OCI-LY3 (cell line): ENCODE measurements around the gene SLC13A2.

Source experiments
- EZH2phosphoT487 ChIP-seq: fragments of 200-600 bp; shearing (Covaris generic); IDR thresholded peaks from 2 replicates; pipeline ENCODE4 v1.6.1; 2018; ENCODE audit warnings: antibody characterized with exemption, mixed run types, low read depth
- TF ChIP-seq, protein P1 (sequence below): fragments of 200-600, 300-600 bp; sonication (generic); IDR thresholded peaks from 2 replicates; pipeline ENCODE4 v1.5.1; 2014; ENCODE audit warnings: antibody characterized with exemption, low read length, low read depth

- TF ChIP-seq, protein P1, sequence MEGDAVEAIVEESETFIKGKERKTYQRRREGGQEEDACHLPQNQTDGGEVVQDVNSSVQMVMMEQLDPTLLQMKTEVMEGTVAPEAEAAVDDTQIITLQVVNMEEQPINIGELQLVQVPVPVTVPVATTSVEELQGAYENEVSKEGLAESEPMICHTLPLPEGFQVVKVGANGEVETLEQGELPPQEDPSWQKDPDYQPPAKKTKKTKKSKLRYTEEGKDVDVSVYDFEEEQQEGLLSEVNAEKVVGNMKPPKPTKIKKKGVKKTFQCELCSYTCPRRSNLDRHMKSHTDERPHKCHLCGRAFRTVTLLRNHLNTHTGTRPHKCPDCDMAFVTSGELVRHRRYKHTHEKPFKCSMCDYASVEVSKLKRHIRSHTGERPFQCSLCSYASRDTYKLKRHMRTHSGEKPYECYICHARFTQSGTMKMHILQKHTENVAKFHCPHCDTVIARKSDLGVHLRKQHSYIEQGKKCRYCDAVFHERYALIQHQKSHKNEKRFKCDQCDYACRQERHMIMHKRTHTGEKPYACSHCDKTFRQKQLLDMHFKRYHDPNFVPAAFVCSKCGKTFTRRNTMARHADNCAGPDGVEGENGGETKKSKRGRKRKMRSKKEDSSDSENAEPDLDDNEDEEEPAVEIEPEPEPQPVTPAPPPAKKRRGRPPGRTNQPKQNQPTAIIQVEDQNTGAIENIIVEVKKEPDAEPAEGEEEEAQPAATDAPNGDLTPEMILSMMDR, result 0 out of 2 replicates have a peak, but pooled peaks have one; percentile 9
- no peak for TF ChIP-seq EZH2phosphoT487
Measured at GRCh38 chr17:28511858-28512461, 38.5 kb downstream of the SLC13A2 start.
